ENCODE measurements around the gene GJB2.

The GJB2 gene

GRCh38 chr13:20150561-20150960, 42.2 kb downstream of the GJB2 start:
- Histone ChIP-seq H3K9me3 (no peaks in the 10 kb centered on the region), H3K4me1 (no peaks in the 10 kb centered on the region), H3K4me3 (no peak overlapping the region), H3K36me3 (replicated peaks) (no peaks in the 10 kb centered on the region), H3K27me3 (ENCODE audit: low read depth) (no peaks in the 10 kb centered on the region)
- no peak for DNase-seq (ENCODE audit: low spot score in 2 of 2)
- in situ Hi-C loops (cut with MboI; ENCODE audit: low sequenced_read_pairs): no loop called here

DNA sequence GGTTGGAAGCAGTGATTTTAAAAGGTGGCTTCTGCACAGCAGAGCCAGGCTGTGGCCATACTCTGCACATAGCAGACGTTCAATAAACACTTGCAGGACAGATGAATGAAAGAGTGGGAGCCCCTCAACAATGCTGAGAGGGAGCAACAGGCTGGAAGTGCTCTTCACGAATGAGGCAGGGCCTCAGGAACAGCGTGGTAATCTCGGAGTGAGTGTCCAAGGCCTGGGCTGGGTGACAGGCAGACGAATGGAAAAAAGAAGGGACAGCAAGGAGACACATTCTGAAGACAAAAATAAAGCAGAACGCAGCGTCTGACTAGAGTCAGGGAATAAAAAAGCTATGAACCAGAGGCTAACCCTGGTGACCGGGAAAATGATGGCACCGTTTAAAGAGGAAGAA, 43.0 kb downstream of the GJB2 start:
- H3K9me3 ChIP-seq: no peaks in the 10 kb centered on the region
- no peak for DNase-seq (ENCODE audit: low spot score in 2 of 2)
- in situ Hi-C loops (cut with MboI; ENCODE audit: low sequenced_read_pairs): no loop called here
- H3K4me3 ChIP-seq: no peak overlapping the region
- H3K36me3 ChIP-seq (replicated peaks): no peaks in the 10 kb centered on the region
- no peaks in the 10 kb centered on the region for H3K27me3 ChIP-seq (ENCODE audit: low read depth)
- no peaks in the 10 kb centered on the region for H3K4me1 ChIP-seq

DNA sequence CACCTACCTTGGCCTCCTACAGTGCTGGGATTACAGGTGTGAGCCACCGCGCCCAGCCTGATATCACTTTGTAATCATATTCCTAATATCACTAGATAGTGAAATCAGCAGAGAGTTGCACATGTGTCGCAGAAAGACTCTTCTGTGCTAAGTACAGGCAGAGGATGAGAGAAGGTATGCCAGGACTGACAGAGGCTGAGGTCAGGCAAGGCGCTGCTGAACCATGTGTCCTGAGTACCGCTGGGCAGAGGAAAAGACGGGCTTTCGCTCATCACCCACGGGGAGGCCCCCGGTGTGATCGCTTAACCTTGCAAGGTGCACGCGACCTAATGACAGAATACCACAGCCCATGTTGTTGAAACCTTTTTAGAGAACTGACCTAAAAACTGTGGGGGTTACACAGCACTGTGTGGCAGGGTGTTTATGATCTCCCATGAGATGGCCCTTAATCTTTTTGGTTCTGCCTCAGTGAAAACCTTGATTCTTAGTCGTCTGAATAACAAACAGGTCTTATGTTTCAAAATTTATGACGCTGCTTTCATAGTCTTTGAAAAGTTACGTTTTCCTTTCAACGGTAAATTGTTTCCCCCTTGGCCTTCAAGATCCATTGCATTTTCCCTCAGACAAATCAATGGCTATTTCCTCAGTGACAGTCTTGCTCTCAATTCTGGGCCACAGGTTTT, 44.1 kb downstream of the GJB2 start:
- in situ Hi-C loops (cut with MboI; ENCODE audit: low sequenced_read_pairs): no loop called here
- no peak for DNase-seq (ENCODE audit: low spot score in 2 of 2)
- H3K9me3 ChIP-seq: no peaks in the 10 kb centered on the region

GRCh38 chr13:20146381-20146780, 46.4 kb downstream of the GJB2 start:
- Histone ChIP-seq H3K9me3 (no peaks in the 10 kb centered on the region), H3K4me3 (no peak overlapping the region), H3K4me1 (no peaks in the 10 kb centered on the region), H3K36me3 (replicated peaks) (no peaks in the 10 kb centered on the region), H3K27me3 (ENCODE audit: low read depth) (no peaks in the 10 kb centered on the region)
- DNase-seq (ENCODE audit: low spot score in 2 of 2): no peak
- in situ Hi-C loops (cut with MboI; ENCODE audit: low sequenced_read_pairs): no loop called here

More for the DNA sequence above, 44.1 kb downstream of the GJB2 start:
- no peaks in the 10 kb centered on the region for H3K4me1 ChIP-seq
- H3K36me3 ChIP-seq (replicated peaks): no peaks in the 10 kb centered on the region
- H3K27me3 ChIP-seq (ENCODE audit: low read depth): no peaks in the 10 kb centered on the region
- no peak overlapping the region for H3K4me3 ChIP-seq

DNA sequence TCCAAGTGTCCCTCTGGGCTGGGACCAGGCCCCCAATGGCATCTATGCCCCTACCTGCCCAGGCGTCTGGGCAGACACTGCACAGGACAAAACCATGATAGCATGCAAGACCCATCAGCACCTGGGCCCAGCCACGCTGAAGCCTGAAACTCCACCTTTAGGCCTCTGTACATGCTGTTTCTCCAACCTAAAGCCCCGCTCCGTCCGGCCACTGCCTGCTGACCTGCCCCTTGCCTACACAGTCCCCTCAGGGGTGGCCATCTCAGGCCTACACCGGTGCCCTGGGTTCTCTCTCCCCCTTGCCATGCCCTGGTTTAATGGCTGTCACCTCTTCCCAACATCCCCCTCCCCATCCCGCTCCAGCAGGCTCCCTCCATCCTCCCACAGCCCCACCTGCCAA, 47.2 kb downstream of the GJB2 start:
- no peaks in the 10 kb centered on the region for H3K27me3 ChIP-seq (ENCODE audit: low read depth)
- no peak overlapping the region for H3K4me3 ChIP-seq
- H3K4me1 ChIP-seq: no peaks in the 10 kb centered on the region
- in situ Hi-C loops (cut with MboI; ENCODE audit: low sequenced_read_pairs): no loop called here
- no peaks in the 10 kb centered on the region for H3K9me3 ChIP-seq
- no peaks in the 10 kb centered on the region for H3K36me3 ChIP-seq (replicated peaks)
- no peak for DNase-seq (ENCODE audit: low spot score in 2 of 2)

DNA sequence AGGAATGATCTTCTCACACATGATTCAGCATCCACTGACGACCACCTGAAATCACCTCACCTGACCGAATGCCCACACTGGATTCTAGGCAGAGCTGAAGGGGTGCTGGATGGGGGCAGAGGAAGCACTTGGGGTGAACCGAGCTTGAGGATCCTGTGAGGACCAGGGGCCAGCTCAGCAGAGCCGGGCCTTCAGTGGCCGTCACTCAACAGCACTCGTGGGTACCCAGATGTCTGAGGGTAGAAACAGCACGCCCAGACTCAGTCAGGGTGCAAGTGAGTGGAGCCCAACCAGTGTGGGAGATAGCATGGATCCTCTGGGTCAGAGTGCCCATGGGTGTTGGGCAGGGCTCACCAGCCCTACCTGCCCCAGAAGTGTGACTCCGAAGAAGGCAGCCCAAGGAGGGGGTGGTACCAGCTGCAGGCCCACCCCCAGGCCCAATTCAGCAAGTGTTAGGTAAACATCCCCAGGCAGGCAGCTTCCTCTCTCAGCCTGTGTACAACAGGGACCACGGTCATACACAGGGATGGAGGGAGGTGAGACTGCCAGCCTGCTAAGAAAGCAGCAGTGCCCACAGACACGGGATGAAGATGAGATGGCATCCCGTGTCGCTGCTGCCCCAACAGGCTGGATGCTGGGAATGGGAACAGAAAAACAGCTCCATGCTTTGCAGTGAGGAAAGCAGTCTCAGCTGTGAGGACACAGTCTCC, 48.4 kb downstream of the GJB2 start:
- Histone ChIP-seq H3K27me3 (ENCODE audit: low read depth) (no peaks in the 10 kb centered on the region), H3K9me3 (no peaks in the 10 kb centered on the region), H3K4me1 (no peaks in the 10 kb centered on the region), H3K4me3 (no peak overlapping the region), H3K36me3 (replicated peaks) (no peaks in the 10 kb centered on the region)
- no peak for DNase-seq (ENCODE audit: low spot score in 2 of 2)
- in situ Hi-C loops (cut with MboI; ENCODE audit: low sequenced_read_pairs): no loop called here

- H3K4me3 ChIP-seq: no peak overlapping the region
- H3K4me1 ChIP-seq: no peaks in the 10 kb centered on the region
- DNase-seq (ENCODE audit: low spot score in 2 of 2): no peak
- in situ Hi-C loops (cut with MboI; ENCODE audit: low sequenced_read_pairs): no loop called here
- no peaks in the 10 kb centered on the region for H3K9me3 ChIP-seq
- H3K27me3 ChIP-seq (ENCODE audit: low read depth): no peaks in the 10 kb centered on the region
- H3K36me3 ChIP-seq (replicated peaks): no peaks in the 10 kb centered on the region
Observed at GRCh38 chr13:20142927-20143480, 49.7 kb downstream of the GJB2 start.

DNA sequence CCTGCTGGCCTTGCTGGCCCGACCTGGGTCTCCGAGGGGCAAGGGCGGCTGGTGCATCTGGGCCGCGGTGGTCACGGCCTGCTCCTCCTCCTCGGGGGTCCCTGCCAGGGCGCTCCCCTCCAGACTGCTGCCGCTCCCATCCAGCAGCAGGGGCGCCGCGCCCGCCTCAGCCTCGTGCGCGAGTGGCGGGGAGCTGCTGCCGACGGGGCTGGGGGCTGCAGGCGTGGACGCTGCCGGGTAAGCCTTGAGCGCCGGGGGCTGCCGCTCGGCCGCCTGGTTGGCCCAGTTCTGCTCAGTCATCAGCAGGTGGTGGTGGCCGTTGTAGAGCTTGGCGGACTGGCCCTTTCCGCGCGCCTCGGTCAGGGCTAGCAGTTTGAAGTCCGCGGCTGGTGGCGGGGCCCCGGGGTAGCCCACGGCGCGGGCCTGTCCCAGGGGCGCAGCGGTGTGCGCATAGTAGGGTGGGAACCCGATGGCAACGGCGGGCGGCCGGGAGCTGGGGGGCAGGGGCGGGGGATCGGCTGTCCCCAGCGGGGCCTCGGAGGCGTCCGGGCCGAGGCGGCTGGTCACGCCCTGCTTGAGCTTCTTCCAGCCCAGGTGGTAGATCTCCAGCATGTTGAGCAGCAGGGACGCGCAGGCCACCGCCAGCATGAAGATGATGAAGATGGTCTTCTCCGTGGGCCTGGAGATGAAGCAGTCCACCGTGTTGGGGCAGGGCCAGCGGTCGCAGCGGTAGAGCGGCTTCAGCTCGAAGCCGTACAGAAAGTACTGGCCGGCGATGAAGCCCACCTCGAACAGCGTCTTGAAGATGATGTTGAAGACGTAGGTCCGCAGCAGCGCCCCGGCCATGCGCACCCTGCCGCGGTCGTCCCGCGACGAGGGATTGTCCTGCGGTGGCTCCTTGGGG, 50.5 kb downstream of the GJB2 start:
- H3K27me3 ChIP-seq (ENCODE audit: low read depth): no peaks in the 10 kb centered on the region
- no peak for DNase-seq (ENCODE audit: low spot score in 2 of 2)
- in situ Hi-C loops (cut with MboI; ENCODE audit: low sequenced_read_pairs): no loop called here
- H3K36me3 ChIP-seq (replicated peaks): no peaks in the 10 kb centered on the region
- H3K4me3 ChIP-seq: no peak overlapping the region
- H3K9me3 ChIP-seq: no peaks in the 10 kb centered on the region
- H3K4me1 ChIP-seq: no peaks in the 10 kb centered on the region

- Histone ChIP-seq H3K4me1 (no peaks in the 10 kb centered on the region; the same call in 1 of the 2 replicates), H3K27me3 (ENCODE audit: low read depth) (no peaks in the 10 kb centered on the region), H3K9me3 (no peaks in the 10 kb centered on the region), H3K36me3 (replicated peaks) (no peaks in the 10 kb centered on the region), H3K4me3 (no peak overlapping the region)
- no peak for DNase-seq (ENCODE audit: low spot score in 2 of 2)
- in situ Hi-C loops (cut with MboI; ENCODE audit: low sequenced_read_pairs): no loop called here
Observed at GRCh38 chr13:20141238-20142022, 51.3 kb downstream of the GJB2 start.

DNA sequence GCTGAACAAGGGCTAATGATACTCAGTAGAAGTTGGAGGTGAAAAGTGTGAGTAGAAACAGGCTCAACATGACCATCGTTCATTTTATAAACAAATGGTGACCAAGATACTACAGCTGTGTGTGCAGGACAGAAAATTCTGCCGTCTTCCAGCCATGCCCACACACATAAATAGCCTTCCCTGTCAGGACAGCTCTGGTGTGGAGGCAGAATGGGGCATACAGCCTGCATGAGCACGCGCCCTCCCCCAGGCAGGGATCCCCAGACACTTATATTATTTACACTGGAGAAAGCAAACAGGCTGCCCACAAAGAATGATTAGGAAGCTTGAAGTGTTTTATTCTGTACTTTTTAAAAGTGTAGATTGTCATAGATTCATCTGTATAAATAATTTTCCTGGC, 52.3 kb downstream of the GJB2 start:
- no peaks in the 10 kb centered on the region for H3K27me3 ChIP-seq (ENCODE audit: low read depth)

GRCh38 chr13:20137875-20138274, 54.9 kb downstream of the GJB2 start:
- Histone ChIP-seq H3K4me1 (no peaks in the 10 kb centered on the region; the same call in 1 of the 2 replicates), H3K36me3 (replicated peaks) (no peaks in the 10 kb centered on the region), H3K4me3 (no peak overlapping the region), H3K27me3 (ENCODE audit: low read depth) (no peaks in the 10 kb centered on the region), H3K9me3 (no peaks in the 10 kb centered on the region)
- in situ Hi-C loops (cut with MboI; ENCODE audit: low sequenced_read_pairs): no loop called here
- DNase-seq (ENCODE audit: low spot score in 2 of 2): no peak

More for the DNA sequence above, 52.3 kb downstream of the GJB2 start:
- Histone ChIP-seq H3K4me1 (no peaks in the 10 kb centered on the region; the same call in 1 of the 2 replicates), H3K9me3 (no peaks in the 10 kb centered on the region), H3K36me3 (replicated peaks) (no peaks in the 10 kb centered on the region), H3K4me3 (no peak overlapping the region)
- in situ Hi-C loops (cut with MboI; ENCODE audit: low sequenced_read_pairs): no loop called here
- no peak for DNase-seq (ENCODE audit: low spot score in 2 of 2)

Data from HAP-1 (cell line).